HG02798 (cell line): ENCODE measurements around the gene HELZ.
"Not testable (repeated sequence)": the region's sequence is repeated elsewhere in the genome, so short reads cannot be mapped to it uniquely, and the experiment has no call there.

ENCODE experiments used
- ATAC-seq: cut with Tn5 transposase; IDR thresholded peaks from one replicate; pipeline ENCODE4 v1.9.1; 2021; ENCODE audit warnings: mild to moderate bottlenecking; ENCODE audit not compliant: unreplicated experiment, poor library complexity

Gene HELZ

DNA sequence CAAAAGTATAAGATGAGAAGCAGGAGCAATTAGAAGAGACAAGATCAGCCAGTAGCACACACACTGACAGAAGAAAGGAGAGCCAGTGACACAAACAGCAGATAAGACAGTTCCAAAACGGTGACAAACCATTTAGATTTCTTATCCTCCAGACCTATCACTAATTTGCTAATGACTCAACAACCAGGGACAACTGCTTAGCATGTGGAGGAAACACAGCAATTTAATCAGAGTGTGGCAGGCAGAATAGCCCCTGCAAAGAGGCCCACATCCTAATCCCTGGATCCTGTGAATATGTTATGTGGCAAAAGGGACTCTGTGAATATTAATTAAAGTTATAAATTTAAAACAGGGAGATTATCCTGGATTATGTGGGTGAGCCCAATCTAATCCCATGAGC, 119.6 kb downstream of the HELZ start:
- ATAC-seq = no peak

DNA sequence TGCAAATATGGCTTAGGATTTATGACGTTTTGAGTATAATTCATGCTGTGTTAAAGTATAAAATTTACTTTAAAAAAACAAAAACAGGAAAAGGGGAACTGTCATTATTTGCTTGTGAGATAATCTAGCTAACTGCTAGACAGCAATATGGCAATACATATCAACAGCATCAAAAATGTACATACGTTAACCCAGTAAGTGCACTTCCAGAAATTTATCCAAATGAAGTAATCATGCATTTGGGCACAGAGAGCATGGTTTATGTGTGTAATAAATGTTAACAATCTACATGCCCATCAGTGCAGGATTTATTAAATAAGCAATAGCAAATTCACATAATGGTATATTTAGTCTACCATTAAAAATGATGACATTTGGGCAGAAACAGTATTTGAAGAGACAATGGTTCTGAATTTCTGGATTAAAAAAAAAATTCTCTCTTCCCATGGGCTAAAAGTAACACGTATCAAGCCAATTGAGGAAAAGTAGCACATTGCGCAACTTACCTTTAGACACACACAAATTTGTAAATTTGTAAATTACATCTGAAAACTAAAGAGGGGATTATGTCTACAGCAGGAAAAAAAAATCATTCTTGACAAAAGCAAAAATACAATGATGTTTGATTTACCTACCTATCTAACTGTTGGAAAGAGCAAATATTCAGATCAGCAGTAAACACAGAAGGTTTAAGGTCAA, 120.4 kb downstream of the HELZ start:
- ATAC-seq = no peak

DNA sequence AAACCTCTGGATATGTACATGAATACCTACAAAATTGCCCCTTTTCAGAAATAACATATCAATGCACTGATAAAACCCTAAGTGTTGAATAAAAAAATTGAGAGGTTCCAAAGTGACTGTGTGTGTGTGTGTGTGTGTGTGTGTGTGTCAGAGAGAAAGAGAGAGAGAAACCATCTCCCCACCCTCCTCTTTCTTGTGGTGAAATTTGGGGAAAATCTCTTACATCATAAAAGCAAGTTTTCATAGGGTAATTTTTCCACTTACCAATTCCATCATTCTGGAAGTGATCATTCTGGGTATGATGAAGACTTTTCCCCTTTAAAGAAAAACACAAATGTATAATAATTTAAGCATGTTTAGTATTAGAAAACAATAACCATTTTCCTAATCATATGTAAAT, 121.3 kb downstream of the HELZ start:
- no peak for ATAC-seq

DNA sequence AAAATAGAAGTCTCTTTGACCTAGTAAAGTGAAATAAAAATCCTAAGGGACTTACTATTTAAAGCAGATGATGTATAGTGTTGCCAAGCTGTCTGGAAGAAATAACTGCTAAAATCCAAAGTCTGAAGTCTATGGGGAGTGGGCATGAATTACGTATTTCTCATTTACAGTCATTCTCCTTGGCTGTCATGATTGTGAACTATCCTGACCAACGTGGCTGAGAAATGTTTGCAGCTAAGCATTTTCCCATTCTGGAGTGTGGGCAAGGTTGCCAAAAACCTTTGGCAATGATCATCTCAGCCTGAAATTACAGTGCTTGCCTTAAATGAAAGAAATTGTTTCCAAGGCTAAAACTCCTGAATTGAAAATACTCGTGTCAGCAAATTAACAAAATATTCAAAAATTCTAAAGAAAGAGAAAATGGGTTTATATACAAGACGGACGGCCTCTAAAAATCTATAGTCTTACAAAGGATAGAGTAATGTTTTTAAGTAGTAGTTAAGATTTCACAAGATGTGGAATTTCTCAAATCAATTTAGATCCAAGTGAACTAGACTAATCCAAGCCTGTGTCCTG, 123.6 kb downstream of the HELZ start:
- ATAC-seq = no peak

DNA sequence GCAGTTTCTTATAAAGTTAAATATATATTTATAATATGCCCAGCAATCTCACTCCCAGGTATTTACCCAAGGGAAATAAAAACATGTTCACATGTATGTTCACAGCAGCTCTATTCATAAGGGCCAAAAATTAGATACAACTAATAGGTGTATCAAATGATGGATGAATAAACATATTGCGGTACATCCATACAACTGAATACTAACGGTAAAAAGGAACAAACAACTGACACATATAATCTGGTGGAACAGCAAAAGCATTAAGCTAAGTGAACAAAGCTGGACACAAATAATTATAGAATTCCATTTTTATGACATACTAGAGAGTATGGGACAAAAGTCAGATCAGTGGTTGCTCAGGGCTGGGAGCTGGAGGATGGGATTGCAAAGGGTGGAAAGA, 125.9 kb downstream of the HELZ start:
- ATAC-seq = no peak

DNA sequence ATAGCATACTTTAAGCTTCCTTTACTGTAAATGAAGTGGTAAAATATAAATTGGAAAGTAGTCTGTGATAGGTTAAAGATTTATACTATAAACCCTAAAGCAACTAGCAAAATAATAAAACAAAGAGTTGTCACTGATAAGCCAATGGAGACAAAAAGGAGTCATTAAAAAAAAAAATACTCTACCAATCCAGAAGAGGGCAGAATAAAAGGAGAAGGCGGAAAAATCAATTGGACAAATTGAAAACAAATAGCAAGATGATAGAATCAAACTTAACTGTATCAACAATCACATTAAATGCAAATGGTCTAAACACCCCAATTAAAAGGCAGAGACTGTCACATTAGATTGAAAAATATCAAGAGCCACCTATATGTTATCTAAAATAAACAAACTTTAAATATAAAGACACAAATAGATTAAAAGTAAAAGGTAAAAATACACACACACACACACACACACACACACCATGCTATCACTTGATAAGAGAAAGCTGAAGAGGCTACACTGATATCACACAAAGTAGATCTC, 128.9 kb downstream of the HELZ start:
- ATAC-seq = no peak

DNA sequence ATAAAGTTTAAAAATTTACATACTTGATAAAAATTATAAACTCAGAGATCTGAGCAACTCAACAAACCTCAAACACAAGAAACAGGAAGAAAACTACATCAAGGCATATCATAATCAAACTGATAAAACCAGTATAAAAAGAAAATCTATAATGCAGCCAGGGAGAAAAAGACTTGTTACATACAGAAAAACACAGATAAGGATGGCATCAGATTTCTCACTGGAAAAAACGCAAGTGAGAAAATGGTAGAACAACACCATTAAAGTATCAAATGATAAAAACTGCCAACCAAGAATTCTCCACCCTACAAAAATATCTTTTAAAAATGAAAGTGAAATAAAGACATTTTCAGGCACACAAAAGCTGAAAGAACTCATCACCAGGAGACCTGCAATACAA, 129.6 kb downstream of the HELZ start:
- ATAC-seq = no peak

DNA sequence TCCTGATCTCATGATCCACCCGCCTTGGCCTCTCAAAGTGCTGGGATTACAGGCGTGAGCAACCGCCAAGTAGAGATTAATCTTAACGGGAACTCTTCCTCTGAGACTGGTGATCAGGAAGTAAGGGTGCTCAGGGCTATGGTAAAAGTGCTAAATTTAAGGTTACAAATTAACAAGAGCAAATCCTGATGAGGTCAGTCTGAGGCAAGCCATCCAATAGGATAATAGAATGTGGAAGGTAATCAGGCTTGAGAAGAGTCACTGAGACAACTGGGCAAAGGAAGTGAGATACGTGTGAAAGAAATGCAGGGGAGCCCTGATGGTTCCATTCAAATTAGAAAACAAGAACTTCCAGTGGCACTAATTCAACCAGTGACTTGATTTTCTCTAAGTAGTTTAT, 131.5 kb downstream of the HELZ start:
- no peak for ATAC-seq

DNA sequence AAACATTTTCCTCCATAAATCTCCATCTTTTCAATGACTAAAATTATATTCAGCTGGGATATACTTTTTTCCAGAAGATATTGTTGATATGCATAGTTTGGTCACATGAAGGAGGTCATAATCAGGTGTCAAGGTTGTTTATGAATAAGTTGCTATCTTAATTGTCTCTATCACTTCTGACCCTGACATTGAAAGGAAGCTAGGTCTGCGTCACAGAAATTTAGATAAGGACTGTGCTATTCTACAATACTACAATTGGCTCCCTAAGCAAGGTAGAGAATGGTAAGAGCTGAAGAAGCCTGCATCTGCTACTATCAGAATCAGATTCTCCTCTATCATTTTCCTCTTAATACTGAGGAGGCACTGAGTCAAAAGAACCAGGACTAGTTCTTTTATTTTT, 133.2 kb downstream of the HELZ start:
- ATAC-seq = no peak

DNA sequence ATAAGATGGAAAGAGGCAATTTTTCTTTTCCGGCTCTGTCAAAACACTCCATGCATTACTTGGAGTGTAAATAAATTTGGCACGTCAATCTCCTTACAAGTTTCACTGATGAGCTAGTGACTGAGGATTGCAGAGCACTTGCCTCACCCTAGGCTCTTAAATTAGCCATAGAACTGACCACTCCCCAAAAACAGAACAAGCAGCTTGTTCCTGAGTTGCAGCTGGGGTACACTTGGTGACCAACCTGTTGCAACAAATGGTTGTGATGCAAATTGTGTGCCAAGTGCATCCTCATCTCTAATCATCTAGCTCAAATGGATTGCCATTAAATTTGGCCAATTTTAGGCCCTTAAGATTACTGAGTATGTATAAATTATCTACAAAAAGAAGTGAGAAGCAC, 133.7 kb downstream of the HELZ start:
- no peak for ATAC-seq

DNA sequence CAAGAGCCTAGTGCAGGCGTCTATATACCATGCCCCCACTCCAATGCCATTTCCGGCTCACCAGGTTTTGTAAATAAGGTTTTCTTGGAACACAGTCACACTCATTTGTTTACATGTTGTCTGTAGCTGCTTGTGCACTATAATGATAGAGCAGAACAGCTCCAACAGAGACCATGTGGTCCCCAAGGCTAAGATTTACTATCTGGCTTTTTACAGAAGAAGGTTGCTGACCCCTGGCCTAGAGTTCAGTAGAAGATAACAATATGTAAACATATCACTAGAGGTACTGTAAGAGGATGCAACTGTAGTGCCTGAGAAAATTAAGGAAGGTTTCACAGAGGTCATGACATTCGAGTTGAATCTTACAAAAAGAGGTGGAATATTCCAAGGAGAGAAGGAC, 134.4 kb downstream of the HELZ start:
- no peak for ATAC-seq

DNA sequence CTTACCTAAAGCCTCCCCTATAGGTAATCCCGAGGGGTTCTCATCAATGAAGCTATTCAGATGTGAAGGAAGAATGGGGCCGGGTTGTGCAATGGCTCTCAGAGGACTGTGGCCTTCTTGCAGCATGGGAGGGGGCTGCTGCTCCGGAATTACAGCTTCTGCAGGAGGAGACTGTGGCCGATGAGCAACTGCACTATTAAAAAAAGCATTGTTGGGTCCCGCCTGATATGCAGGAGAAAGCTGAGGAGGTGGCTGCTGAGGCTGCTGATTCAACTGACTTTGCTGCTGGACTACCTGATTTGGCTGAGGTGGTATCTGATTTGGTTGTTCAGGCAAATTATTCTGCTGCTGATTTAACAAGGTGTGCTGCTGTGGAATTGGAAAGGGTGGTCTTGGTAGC, 135.9 kb downstream of the HELZ start:
- ATAC-seq = no peak

DNA sequence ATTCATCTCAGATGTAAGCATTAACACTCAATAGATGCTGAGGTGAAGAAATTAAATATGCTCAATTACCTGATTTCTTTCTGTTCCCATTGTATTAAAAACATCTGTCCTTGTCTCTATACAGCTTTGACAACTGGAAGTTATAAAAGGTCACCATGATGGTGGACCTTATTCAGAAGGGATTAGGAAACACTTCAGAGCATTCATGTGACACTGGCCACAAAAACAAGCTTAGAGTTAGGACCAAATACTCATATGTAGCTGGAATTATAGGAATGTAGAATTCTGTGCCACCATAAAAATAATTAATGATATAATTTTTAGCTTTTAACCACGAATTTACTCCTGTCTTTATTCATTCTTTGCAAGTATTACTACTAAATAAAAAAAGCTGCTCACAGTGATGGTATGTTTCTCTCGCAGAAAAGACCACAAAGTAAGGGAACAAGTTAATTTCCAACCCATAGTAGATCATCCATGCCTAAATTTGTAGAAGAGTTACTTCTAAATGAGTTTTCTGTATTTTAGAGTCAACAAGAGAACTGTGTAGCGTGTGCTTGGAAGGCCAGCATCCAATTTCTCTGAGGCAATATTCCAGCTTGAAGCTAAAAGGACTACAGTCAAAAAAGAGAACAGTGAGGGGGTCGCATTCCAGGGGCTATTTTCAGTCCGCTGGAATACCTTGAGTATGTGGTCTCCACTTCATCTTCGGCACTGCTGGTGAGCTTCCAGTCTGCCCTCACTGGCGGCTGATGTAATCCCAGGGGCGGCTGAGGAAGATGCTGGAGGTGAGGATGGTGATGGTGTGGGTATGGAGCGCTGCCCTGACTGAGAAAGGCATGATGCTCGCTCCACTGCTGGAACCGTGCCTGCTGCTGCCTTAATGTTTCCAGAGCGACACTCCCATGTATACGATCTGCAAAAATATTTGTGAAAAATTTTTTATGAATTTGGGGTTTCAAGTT, 136.9 kb downstream of the HELZ start:
- ATAC-seq = no peak

DNA sequence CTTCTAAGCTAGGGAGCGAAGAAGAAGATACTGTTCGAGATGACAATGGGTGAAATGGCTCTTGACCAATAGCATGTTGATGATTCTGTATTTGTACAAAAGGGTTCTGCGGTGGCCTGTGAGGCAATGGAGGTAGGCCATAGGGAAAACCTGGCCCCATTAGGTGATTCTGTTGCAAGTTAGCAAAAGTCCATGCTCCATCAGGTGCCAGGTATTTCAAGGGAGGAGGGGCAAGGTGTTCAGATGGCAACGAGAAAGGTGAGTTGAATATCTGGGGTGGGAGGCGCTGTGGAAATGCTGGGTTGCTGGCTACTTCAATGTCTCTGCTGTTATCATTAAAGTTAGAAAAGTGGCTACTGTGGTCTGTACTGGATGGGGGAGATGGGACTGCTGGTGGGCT, 137.8 kb downstream of the HELZ start:
- ATAC-seq = no peak

DNA sequence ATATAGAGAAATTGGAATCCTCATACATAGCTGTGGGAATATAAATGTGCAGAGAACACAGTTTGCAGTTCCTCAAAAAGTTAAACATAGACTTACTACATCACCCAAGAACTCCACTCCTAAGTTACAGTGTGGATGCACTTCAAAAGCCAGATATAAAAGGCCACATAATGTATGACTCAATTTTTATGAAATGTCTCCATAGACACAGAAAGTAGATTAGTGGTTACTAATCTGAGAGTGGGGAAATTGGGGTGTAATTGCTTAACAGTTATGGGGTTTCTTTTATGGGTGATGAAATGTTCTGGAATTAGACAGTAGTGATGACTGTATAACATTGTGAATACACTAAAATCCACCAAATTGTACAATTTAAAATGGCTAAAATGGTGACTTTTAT, 139.8 kb downstream of the HELZ start:
- ATAC-seq = no peak

DNA sequence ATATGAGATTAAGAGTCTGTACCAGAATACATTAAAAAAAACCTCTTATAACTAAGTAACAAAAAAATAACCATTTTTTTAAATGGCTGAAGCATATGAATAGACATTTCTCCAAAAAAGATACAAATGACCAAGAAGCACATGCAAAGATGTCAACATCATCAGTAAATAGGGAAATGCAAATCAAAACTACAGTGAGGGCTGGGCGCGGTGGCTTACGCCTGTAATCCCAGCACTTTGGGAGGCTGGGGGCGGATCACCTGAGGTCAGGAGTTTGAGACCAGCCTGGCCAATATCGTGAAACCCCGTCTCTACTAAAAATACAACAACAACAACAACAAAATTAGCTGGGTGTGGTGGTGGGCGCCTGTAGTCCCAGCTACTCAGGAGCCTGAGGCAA, 140.4 kb downstream of the HELZ start:
- ATAC-seq = not testable (repeated sequence)

DNA sequence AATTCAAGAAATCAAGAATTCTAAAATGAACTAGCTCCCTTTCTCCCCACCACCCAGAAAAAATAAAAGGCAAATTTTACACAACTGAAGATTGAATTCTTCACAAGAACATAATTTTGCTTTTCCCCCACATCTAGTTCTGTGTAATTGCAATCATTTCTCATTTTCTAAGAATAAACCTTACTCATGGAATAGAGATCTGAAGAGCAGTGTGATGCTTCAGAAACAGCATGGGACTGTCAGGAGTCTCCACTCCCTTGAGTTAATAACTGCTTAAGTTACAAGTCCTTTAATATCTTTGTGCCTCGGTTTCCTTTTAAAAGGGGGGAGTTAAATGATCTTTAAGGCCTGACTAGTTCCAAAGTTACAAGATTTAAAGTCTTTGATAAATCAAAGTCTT, 147.0 kb downstream of the HELZ start:
- ATAC-seq = no peak

DNA sequence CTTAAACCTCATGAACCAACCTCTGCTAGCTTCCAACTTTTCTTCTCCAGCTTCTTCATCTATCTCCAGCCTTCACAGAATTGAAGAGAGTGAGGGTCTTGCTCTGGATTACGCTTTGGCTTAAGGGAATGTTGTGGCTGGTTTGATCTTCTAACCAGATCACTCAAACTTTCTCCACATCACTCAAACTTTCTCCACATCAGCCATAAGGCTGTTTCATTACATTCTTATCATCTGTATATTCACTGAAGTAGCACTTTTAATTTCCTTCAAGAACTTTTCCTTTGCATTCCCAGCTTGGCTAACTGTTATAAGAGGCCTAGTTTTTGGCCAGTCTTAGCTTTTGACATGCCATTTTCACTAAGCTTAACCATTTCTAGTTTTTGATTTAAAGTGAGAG, 148.4 kb downstream of the HELZ start:
- ATAC-seq = no peak

DNA sequence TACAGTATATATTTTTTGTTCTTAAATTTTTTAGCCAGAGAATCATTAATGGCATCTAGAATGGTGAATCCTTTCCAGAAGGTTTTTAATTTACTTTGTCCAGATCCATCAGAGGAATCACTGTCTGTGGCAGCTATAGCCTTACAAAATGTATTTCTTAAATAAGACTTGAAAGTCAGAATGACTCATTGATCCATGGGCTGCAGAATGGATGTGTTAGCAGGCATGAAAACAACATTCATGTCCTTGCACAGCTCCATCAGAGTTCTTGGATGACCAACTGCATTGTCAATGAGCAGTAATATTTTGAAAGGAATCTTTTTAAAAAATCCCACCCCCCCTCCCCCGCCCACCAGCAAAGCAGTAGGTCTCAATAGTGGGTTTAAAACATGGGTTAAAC, 149.2 kb downstream of the HELZ start:
- ATAC-seq = no peak

DNA sequence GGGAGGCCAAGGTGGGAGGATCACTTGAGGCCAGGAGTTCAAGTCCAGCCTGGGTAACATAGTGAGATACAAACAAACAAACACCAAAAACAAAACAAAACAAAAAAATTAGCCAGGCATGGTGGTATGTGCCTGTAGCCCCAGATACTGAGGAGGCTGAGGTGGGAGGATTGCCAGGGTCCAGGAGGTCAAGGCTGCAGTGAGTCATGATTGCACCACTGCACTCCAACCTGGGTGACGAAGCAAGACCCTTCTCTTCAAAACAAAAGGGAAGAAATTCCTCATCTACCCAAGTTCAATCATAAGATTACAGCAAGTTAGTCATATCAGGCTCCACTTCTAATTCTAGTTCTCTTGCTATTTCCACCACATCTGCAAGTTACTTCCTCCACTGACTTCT, 149.7 kb downstream of the HELZ start:
- not testable (repeated sequence) for ATAC-seq

DNA sequence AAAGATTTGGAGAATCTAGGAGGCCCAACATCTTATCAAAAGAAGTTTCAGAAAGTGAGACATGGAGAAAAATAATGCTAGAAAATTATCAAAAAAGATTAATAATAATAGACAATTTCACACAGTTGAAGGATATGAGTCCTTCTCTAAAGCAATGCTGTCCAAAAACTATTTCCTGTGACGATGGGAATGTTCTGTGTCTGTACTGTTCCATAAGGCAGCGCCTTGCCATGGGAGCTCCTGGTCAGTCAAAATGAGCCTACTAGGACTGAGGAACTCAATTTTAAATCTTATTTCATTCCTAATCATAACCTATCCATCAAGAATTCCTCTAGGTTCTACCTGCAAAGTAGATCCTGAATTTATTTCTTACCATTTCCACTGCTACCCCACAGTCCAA, 151.6 kb downstream of the HELZ start:
- no peak for ATAC-seq
